PC-9 (cell line): Measurements from ENCODE around the gene AKAIN1.

Experiments used
- EZH2 ChIP-seq: fragments of 200-600 bp; sonication (generic); IDR thresholded peaks from 2 replicates; pipeline ENCODE4 v1.8.0; 2017; ENCODE audit warnings: antibody characterized with exemption, low read depth
- TF ChIP-seq, protein P1 (sequence below): fragments of 200-600 bp; sonication (generic); conservative IDR thresholded peaks from 2 replicates; pipeline ENCODE4 v1.6.1; 2017; ENCODE audit warnings: mixed run types, antibody characterized with exemption, mild to moderate bottlenecking, moderate library complexity

DNA sequence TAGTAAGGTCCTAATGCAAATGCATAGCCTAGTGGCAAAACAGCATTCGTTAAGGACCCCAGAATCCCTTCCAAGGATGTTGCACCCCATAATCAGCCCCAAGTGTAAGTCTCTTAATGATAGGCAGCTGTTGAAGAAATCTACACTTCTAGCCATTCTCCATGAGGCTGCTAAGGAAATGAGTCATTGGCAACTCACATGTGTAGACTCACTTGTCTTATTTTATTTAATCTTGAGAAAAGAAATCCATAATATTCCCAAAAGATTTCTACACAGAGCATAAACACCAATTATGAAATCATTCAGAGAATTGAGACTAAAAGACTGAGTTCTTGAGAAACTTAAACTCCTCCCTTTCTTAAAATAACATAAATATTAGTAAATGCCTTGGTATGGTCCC lies 52.4 kb downstream of the AKAIN1 start:
- TF ChIP-seq, protein P1, sequence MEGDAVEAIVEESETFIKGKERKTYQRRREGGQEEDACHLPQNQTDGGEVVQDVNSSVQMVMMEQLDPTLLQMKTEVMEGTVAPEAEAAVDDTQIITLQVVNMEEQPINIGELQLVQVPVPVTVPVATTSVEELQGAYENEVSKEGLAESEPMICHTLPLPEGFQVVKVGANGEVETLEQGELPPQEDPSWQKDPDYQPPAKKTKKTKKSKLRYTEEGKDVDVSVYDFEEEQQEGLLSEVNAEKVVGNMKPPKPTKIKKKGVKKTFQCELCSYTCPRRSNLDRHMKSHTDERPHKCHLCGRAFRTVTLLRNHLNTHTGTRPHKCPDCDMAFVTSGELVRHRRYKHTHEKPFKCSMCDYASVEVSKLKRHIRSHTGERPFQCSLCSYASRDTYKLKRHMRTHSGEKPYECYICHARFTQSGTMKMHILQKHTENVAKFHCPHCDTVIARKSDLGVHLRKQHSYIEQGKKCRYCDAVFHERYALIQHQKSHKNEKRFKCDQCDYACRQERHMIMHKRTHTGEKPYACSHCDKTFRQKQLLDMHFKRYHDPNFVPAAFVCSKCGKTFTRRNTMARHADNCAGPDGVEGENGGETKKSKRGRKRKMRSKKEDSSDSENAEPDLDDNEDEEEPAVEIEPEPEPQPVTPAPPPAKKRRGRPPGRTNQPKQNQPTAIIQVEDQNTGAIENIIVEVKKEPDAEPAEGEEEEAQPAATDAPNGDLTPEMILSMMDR, result no peak
- TF ChIP-seq EZH2, result no peak
